Stomach (tissue), 9 donors: ENCODE data around the gene TTYH1. TPM values are rescaled to one million over a fixed set of nuclear protein-coding genes. Genes with fewer than 3 reads are reported as not detected.

Source experiments
- DNase-seq, 2 donors: peaks; one replicate each; pipeline versions ENCODE4 v3.0.0 to v3.0.0-alpha.2; 2013 to 2019
- H3K27ac ChIP-seq, 5 donors: fragments of 200-600 bp in 4 of 5; sonication (generic) in 4 of 5; one replicate each; pipeline ENCODE4 v1.5.1; 2013 to 2019; ENCODE audit warnings: mild to moderate bottlenecking in 1 of 5, moderate library complexity in 1 of 5
- H3K27me3 ChIP-seq, 3 donors: fragments of 200-600 bp; sonication (generic); one replicate each; pipeline ENCODE4 v1.5.1; 2017 to 2019; ENCODE audit warnings: mixed run types in 1 of 3
- H3K36me3 ChIP-seq, 4 donors: fragments of 200-600 bp; sonication (generic); 1 replicate in 3 of 4; 2 replicates in 1 of 4; pipeline ENCODE4 v1.5.1; 2016 to 2019
- H3K4me1 ChIP-seq, 4 donors: fragments of 200-600 bp; sonication (generic); one replicate each; pipeline ENCODE4 v1.5.1; 2016 to 2019
- H3K4me3 ChIP-seq, 4 donors: fragments of 200-600 bp; sonication (generic) in 3 of 4; one replicate each; pipeline ENCODE4 v1.5.1; 2016 to 2019; ENCODE audit warnings: mild to moderate bottlenecking in 1 of 4
- H3K9me3 ChIP-seq, 4 donors: fragments of 200-600 bp; sonication (generic); one replicate each; pipeline ENCODE4 v1.5.1; 2016 to 2019
- CTCF ChIP-seq, 7 experiments: fragments of 450-650 bp in 4 of 7; fragments of 200-600 bp in 3 of 7; sonication (generic) in 3 of 7; IDR thresholded peaks; one replicate each; pipeline ENCODE4 v1.5.1; 2016 to 2019; ENCODE audit warnings: antibody characterized with exemption in 7 of 7, control low read depth in 2 of 7, mild to moderate bottlenecking in 1 of 7
- EP300 ChIP-seq: sonication (generic); formaldehyde crosslinking; IDR thresholded peaks from one replicate; pipeline ENCODE4 v1.6.1; 2017; ENCODE audit warnings: antibody characterized with exemption
- POLR2A ChIP-seq, 4 donors: fragments of 450-650 bp; IDR thresholded peaks; one replicate each; pipeline ENCODE4 v1.6.1; 2016; ENCODE audit warnings: antibody characterized with exemption in 4 of 4, control low read depth in 2 of 4, mild to moderate bottlenecking in 1 of 4, moderate library complexity in 1 of 4
- POLR2AphosphoS5 ChIP-seq, 3 donors: sonication (generic); formaldehyde crosslinking; IDR thresholded peaks; one replicate each; pipeline ENCODE4 v1.6.1; 2016; ENCODE audit warnings: antibody characterized with exemption in 3 of 3
- WGBS, 5 donors: extraction: QIAGEN DNeasy Blood & Tissue Kit in 3 of 5; methylation state at CpG; one replicate each; pipeline versions ENCODE4 v1.1.5 to v1.1.7; 2013 to 2018; 5-methylcytosine and 5-hydroxymethylcytosine counted together
- intact Hi-C: fragments of 100-400 bp; cut with DNase I; formaldehyde crosslinking; loops from one replicate; pipeline ENCODE4 v1.15.1; 2023; ENCODE audit warnings: low total_unique reads
- polyA plus RNA-seq, 3 donors: library from polyadenylated mRNA; stranded (reverse); fragments of 200-250 nt; gene quantifications; one replicate each; pipeline ENCODE4 v1.2.3, GENCODE V29; 2013
- total RNA-seq, 5 donors: library from RNA; depleted of rRNA; stranded (reverse); fragments of >200 nt; gene quantifications; one replicate each; pipeline versions ENCODE4 v1.1.0 to v1.2.3, GENCODE V29; 2014 to 2016
- donor health status: healthy with polysubstance abuse.
- donor health status: Bipolar disorder and iron deficiency.
- donor health status: healthy.

The TTYH1 gene
- total and polyA plus RNA-seq, 8 donors = 0.12 to 12.9 (median 2.3) TPM; not detected in 3

- no peak for DNase-seq
- H3K27me3 ChIP-seq = peaks cover 0 to 90% (median 14%) of the 10 kb centered on the region in 3 donors
- 50 to 62% (median 55%) methylated on average over 4 of the region's 4 CpGs for WGBS, 5 donors
- intact Hi-C loops = no loop called here
- H3K4me1 ChIP-seq = peaks cover 0 to 36% (median 5%) of the 10 kb centered on the region in 4 donors
- no peaks in the 10 kb centered on the region for H3K36me3 ChIP-seq
- H3K9me3 ChIP-seq = no peaks in the 10 kb centered on the region
- no peak for TF ChIP-seq POLR2AphosphoS5 (IDR thresholded peaks at IDR 0.05)
- TF ChIP-seq EP300 = no peak
- TF ChIP-seq CTCF (IDR thresholded peaks at IDR 0.05) = no peak
- TF ChIP-seq POLR2A (IDR thresholded peaks at IDR 0.05) = no peak
- H3K27ac ChIP-seq = peak overlapping the region in 3 of 5 donors; percentile 36 to 72 (median 47)
- H3K4me3 ChIP-seq = no peak overlapping the region
Observed at GRCh38 chr19:54389553-54389952, 25.7 kb upstream of the TTYH1 start.

GRCh38 chr19:54390942-54391577, 24.2 kb upstream of the TTYH1 start:
- WGBS, 5 donors = 16 to 28% (median 24%) methylated on average over 7 of the region's 7 CpGs
- Histone ChIP-seq H3K4me3 (no peak overlapping the region), H3K4me1 (peaks cover 0 to 36% (median 5%) of the 10 kb centered on the region in 4 donors), H3K27me3 (peaks cover 0 to 81% (median 14%) of the 10 kb centered on the region in 3 donors), H3K36me3 (no peaks in the 10 kb centered on the region), H3K9me3 (no peaks in the 10 kb centered on the region), H3K27ac (no peak overlapping the region)
- TF ChIP-seq EP300 = no peak
- peak in 5 of 7 experiments; percentile 44 to 66 (median 53) for TF ChIP-seq CTCF (IDR thresholded peaks at IDR 0.05)
- no peak for TF ChIP-seq POLR2A (IDR thresholded peaks at IDR 0.05)
- TF ChIP-seq POLR2AphosphoS5 (IDR thresholded peaks at IDR 0.05) = no peak
- peak; percentile 39 to 88 for DNase-seq
- intact Hi-C loops = no loop called here

- WGBS, 5 donors = 39 to 48% (median 46%) methylated on average over 3 to 4 of the region's 4 CpGs
- TF ChIP-seq EP300 (no peak), POLR2AphosphoS5 (IDR thresholded peaks at IDR 0.05) (no peak), POLR2A (IDR thresholded peaks at IDR 0.05) (no peak), CTCF (IDR thresholded peaks at IDR 0.05) (no peak)
Observed at GRCh38 chr19:54391589-54392061, 23.6 kb upstream of the TTYH1 start.

GRCh38 chr19:54392105-54392504, 23.2 kb upstream of the TTYH1 start:
- H3K27me3 ChIP-seq = peaks cover 0 to 76% (median 14%) of the 10 kb centered on the region in 3 donors
- DNase-seq = no peak
- H3K9me3 ChIP-seq = no peaks in the 10 kb centered on the region
- no peak for TF ChIP-seq EP300
- TF ChIP-seq POLR2AphosphoS5 (IDR thresholded peaks at IDR 0.05) = no peak
- no peak for TF ChIP-seq CTCF (IDR thresholded peaks at IDR 0.05)
- TF ChIP-seq POLR2A (IDR thresholded peaks at IDR 0.05) = no peak
- no peak overlapping the region for H3K27ac ChIP-seq
- H3K36me3 ChIP-seq = no peaks in the 10 kb centered on the region
- 73 to 89% (median 86%) methylated on average over 5 of the region's 5 CpGs for WGBS, 5 donors
- intact Hi-C loops = no loop called here
- peaks cover 0 to 36% (median 5%) of the 10 kb centered on the region in 4 donors for H3K4me1 ChIP-seq
- H3K4me3 ChIP-seq = no peak overlapping the region

More at GRCh38 chr19:54391589-54392061, 23.6 kb upstream of the TTYH1 start:
- Histone ChIP-seq H3K36me3 (no peaks in the 10 kb centered on the region), H3K27me3 (peaks cover 0 to 78% (median 14%) of the 10 kb centered on the region in 3 donors), H3K9me3 (no peaks in the 10 kb centered on the region), H3K4me3 (no peak overlapping the region), H3K4me1 (peaks cover 0 to 36% (median 5%) of the 10 kb centered on the region in 4 donors), H3K27ac (no peak overlapping the region)
- intact Hi-C loops = no loop called here
- no peak for DNase-seq
